KMS-11 (cell line): ENCODE results near the gene OR14I1.
"Not testable (repeated sequence)": the region's sequence is repeated elsewhere in the genome, so short reads cannot be mapped to it uniquely, and the experiment has no call there.

Experiments
- H2AFZ ChIP-seq: fragments of 200-600 bp; sonication (generic); 2 replicates; pipeline ENCODE4 v1.6.1; 2016; ENCODE audit warnings: antibody characterized with exemption, mixed run types, low read depth
- H3K27ac ChIP-seq: fragments of 200-600 bp; sonication (generic); 2 replicates; pipeline ENCODE4 v1.6.1; 2016; ENCODE audit warnings: mild to moderate bottlenecking, mixed run types
- H3K27me3 ChIP-seq: fragments of 200-600 bp; sonication (generic); 2 replicates; pipeline ENCODE4 v1.6.1; 2017; ENCODE audit warnings: mild to moderate bottlenecking, low read depth, mixed run types, moderate library complexity; ENCODE audit not compliant: insufficient read depth
- H3K36me3 ChIP-seq: fragments of 200-600 bp; sonication (generic); 2 replicates; pipeline ENCODE4 v1.6.1; 2017; ENCODE audit warnings: mild to moderate bottlenecking, mixed run types; ENCODE audit not compliant: insufficient read depth
- H3K4me1 ChIP-seq: fragments of 200-600 bp; sonication (generic); 2 replicates; pipeline ENCODE4 v1.6.1; 2016; ENCODE audit warnings: mild to moderate bottlenecking, low read depth, mixed run types; ENCODE audit not compliant: poor library complexity, severe bottlenecking
- H3K4me2 ChIP-seq: fragments of 200-600 bp; sonication (generic); 2 replicates; pipeline ENCODE4 v1.7.0; 2016; ENCODE audit warnings: mild to moderate bottlenecking, mixed run types
- H3K4me3 ChIP-seq: fragments of 200-600 bp; sonication (generic); IDR thresholded peaks from 2 replicates; pipeline ENCODE4 v1.6.1; 2017; ENCODE audit warnings: low read depth, low read length, mixed read lengths; ENCODE audit not compliant: insufficient read depth
- H3K79me2 ChIP-seq: fragments of 200-600 bp; sonication (generic); 2 replicates; pipeline ENCODE4 v1.6.1; 2016; ENCODE audit warnings: low read depth, mixed run types; ENCODE audit not compliant: insufficient read depth
- H3K9ac ChIP-seq: fragments of 200-600 bp; sonication (generic); 2 replicates; pipeline ENCODE4 v1.6.1; 2016; ENCODE audit warnings: mild to moderate bottlenecking, mixed run types
- H4K20me1 ChIP-seq: fragments of 200-600 bp; sonication (generic); 2 replicates; pipeline ENCODE4 v1.6.1; 2016; ENCODE audit warnings: mild to moderate bottlenecking, mixed run types; ENCODE audit not compliant: insufficient read depth

OR14I1 gene

DNA sequence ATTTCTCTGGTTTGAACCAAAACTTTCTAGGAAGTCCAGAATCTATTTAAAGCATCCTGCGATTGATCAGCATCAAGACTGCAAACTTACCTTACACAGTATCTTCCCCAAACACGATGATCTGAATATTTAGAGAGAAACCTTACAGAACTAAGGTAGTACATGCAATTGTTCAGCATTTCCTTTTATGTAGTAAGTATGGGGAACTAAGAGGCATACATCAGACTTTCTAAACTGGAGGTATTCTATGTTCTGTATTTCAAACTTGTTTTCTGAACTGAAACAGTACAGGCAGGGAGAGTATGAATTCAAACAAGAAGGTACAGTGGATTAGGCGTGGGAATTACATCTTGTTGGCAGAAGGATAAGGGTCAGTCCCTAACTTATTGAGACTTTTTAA lies 47.2 kb downstream of the OR14I1 start, which contains the start of gene OR2T27:
OR2T27 (minus strand) TSS at position 175 of the 400 bp plus-strand sequence. CDS start 4,644 bp downstream, outside the sequence.
- not testable (repeated sequence) for H3K4me1 ChIP-seq, H2AFZ ChIP-seq, H3K27ac ChIP-seq, H3K9ac ChIP-seq, H3K36me3 ChIP-seq, H4K20me1 ChIP-seq, H3K4me3 ChIP-seq, H3K27me3 ChIP-seq, H3K4me2 ChIP-seq, H3K79me2 ChIP-seq
